K562 (cell line): Measurements from ENCODE around the gene PPP1R12B.
"Not testable (repeated sequence)": the region's sequence is repeated elsewhere in the genome, so short reads cannot be mapped to it uniquely, and the experiment has no call there.

Experiments used
- CHD4 ChIP-seq: fragments of 200-600 bp; sonication (generic); IDR thresholded peaks from 3 replicates; pipeline ENCODE4 v1.6.1; 2012; ENCODE audit warnings: low read depth, mild to moderate bottlenecking, mixed read lengths, low read length, inconsistent platforms; ENCODE audit not compliant: insufficient read depth, insufficient replicate concordance, poor library complexity, severe bottlenecking
- CTCF ChIP-seq, 3 experiments: IDR thresholded peaks in 2 of 3; conservative IDR thresholded peaks in 1 of 3; 2 replicates each; pipeline ENCODE4 v1.5.1; 2011 to 2012; ENCODE audit warnings: low read length in 3 of 3, mild to moderate bottlenecking in 3 of 3, control low read depth in 2 of 3, improper control_type of control experiment in 1 of 3, inconsistent platforms in 1 of 3, low read depth in 1 of 3, mixed read lengths in 1 of 3, moderate library complexity in 1 of 3; ENCODE audit not compliant: insufficient read depth in 2 of 3
- HDAC6 ChIP-seq: IDR thresholded peaks from 2 replicates; pipeline ENCODE4 v1.6.1; 2012; ENCODE audit warnings: low read depth, mild to moderate bottlenecking, control low read depth, inconsistent platforms, low read length, moderate library complexity
- MXD1 ChIP-seq: fragments of 250-450 bp; sonication (Bioruptor Pico); IDR thresholded peaks from 2 replicates; pipeline ENCODE4 v1.8.0; 2021; ENCODE audit warnings: borderline replicate concordance, mild to moderate bottlenecking, moderate library complexity; ENCODE audit not compliant: poor library complexity, severe bottlenecking
- RERE ChIP-seq: sonication (generic); formaldehyde crosslinking; IDR thresholded peaks from 2 replicates; pipeline ENCODE4 v1.8.0; 2023; ENCODE audit warnings: missing genetic modification reagents, mild to moderate bottlenecking, borderline replicate concordance
- ZNF785 ChIP-seq: fragments of 250-450 bp; sonication (Bioruptor Pico); IDR thresholded peaks from 2 replicates; pipeline ENCODE4 v1.4.0; 2020; ENCODE audit warnings: mild to moderate bottlenecking

GRCh38 chr1:202518905-202519304, 170.4 kb downstream of the PPP1R12B start:
- not testable (repeated sequence) for TF ChIP-seq CTCF (IDR thresholded peaks at IDR 0.05 in 2 of 3, conservative IDR thresholded peaks at IDR 0.05 in 1 of 3; ENCODE audit: insufficient read depth in 2 of 3, low read depth in 1 of 3, low read length in 3 of 3); MXD1; HDAC6; CHD4; RERE (CRISPR knock-in tag); ZNF785
